ENCODE measurements around the gene CHRNB1.

CHRNB1 gene

GRCh38 chr17:7444682-7445618 is at the start of gene CHRNB1:
Gene CHRNB1, plus strand, starts transcription at chr17:7445061. Its CDS starts 67 bp downstream, at chr17:7445128.
- TF ChIP-seq CTCF (conservative IDR thresholded peaks at IDR 0.05) = no peak
- no peak for TF ChIP-seq ZFX (IDR thresholded peaks at IDR 0.05)
- H3K27ac ChIP-seq = no peak within 1 kb of the TSS

- H3K27ac ChIP-seq = no peak overlapping the region
- no peak for TF ChIP-seq ZFX (IDR thresholded peaks at IDR 0.05)
- TF ChIP-seq CTCF (conservative IDR thresholded peaks at IDR 0.05) = no peak
These were observed 48.7 kb upstream of the CHRNB1 start for GRCh38 chr17:7396147-7396546.

GRCh38 chr17:7398612-7399011 is 46.2 kb upstream of the CHRNB1 start:
- TF ChIP-seq ZFX (IDR thresholded peaks at IDR 0.05) = no peak
- H3K27ac ChIP-seq = no peak overlapping the region

- no peak for TF ChIP-seq ZFX (IDR thresholded peaks at IDR 0.05)
- no peak for TF ChIP-seq CTCF (conservative IDR thresholded peaks at IDR 0.05)
- H3K27ac ChIP-seq = peak overlapping the region; percentile 86
These were observed 41.7 kb upstream of the CHRNB1 start for GRCh38 chr17:7403043-7403726.

GRCh38 chr17:7403727-7403976 is 41.2 kb upstream of the CHRNB1 start:
- TF ChIP-seq ZFX (IDR thresholded peaks at IDR 0.05) (0 out of 2 replicates have a peak, but pooled peaks have one; percentile 13), CTCF (conservative IDR thresholded peaks at IDR 0.05) (no peak)
- peak overlapping the region; percentile 86 for H3K27ac ChIP-seq

- H3K27ac ChIP-seq = peak within 1 kb of the TSS; percentile 86
- TF ChIP-seq ZFX (IDR thresholded peaks at IDR 0.05) (no peak), CTCF (conservative IDR thresholded peaks at IDR 0.05) (no peak)
These were observed 40.7 kb upstream of the CHRNB1 start, which contains the start of gene TMEM256 for GRCh38 chr17:7403977-7404736. Gene TMEM256, minus strand, starts transcription at chr17:7404097. Its CDS starts 13 bp downstream, at chr17:7404084.

GRCh38 chr17:7404737-7405349 is 40.0 kb upstream of the CHRNB1 start:
- TF ChIP-seq CTCF (conservative IDR thresholded peaks at IDR 0.05) (no peak), ZFX (IDR thresholded peaks at IDR 0.05) (no peak)
- peak overlapping the region; percentile 86 for H3K27ac ChIP-seq

All from C4-2B (cell line).